Lung (tissue), 12 donors: ENCODE data around the gene FUOM. TPM values are rescaled to one million over a fixed set of nuclear protein-coding genes. Genes with fewer than 3 reads are reported as not detected.
A peak's percentile ranks its signal among the peaks of the same experiment; 100 is the strongest.

ENCODE experiments used
- ATAC-seq: fragments of 200-7000 bp; cut with Tn5 transposase; one replicate; pipeline ENCODE4 v1.9.1; 2020; ENCODE audit warnings: moderate number of reproducible peaks; ENCODE audit not compliant: insufficient read depth, low FRiP score
- DNase-seq, 3 donors: peaks; one replicate each; pipeline ENCODE4 v3.0.0-alpha.2; 2013 to 2017
- H3K27ac ChIP-seq, 2 donors: one replicate each; pipeline ENCODE4 v1.5.1; 2013; ENCODE audit warnings: mild to moderate bottlenecking in 2 of 2, moderate library complexity in 2 of 2, control low read depth in 1 of 2, inconsistent platforms in 1 of 2, low read depth in 1 of 2, low read length in 1 of 2
- H3K27me3 ChIP-seq, 3 donors: one replicate each; pipeline ENCODE4 v1.5.1; 2013; ENCODE audit warnings: low read length in 2 of 3; ENCODE audit not compliant: control insufficient read depth in 3 of 3, insufficient read depth in 3 of 3
- H3K36me3 ChIP-seq, 4 donors: one replicate each; pipeline ENCODE4 v1.5.1; 2013; ENCODE audit warnings: low read length in 4 of 4, mild to moderate bottlenecking in 1 of 4, moderate library complexity in 1 of 4; ENCODE audit not compliant: control insufficient read depth in 4 of 4, insufficient read depth in 4 of 4
- H3K4me1 ChIP-seq, 5 donors: one replicate each; pipeline ENCODE4 v1.5.1; 2013; ENCODE audit warnings: low read length in 5 of 5, mild to moderate bottlenecking in 2 of 5, moderate library complexity in 1 of 5; ENCODE audit not compliant: control insufficient read depth in 5 of 5, insufficient read depth in 5 of 5
- H3K4me3 ChIP-seq: one replicate; pipeline ENCODE4 v1.5.1; 2013; ENCODE audit warnings: mild to moderate bottlenecking, control low read depth, moderate library complexity
- H3K9ac ChIP-seq, 2 donors: one replicate each; pipeline ENCODE4 v1.5.1; 2013; ENCODE audit warnings: low read length in 2 of 2, control low read depth in 1 of 2; ENCODE audit not compliant: insufficient read depth in 1 of 2
- H3K9me3 ChIP-seq, 4 donors: one replicate each; pipeline ENCODE4 v1.5.1; 2013; ENCODE audit warnings: low read length in 3 of 4, mild to moderate bottlenecking in 1 of 4, moderate library complexity in 1 of 4; ENCODE audit not compliant: control insufficient read depth in 4 of 4, insufficient read depth in 3 of 4
- WGBS, 2 donors: extraction: QIAGEN DNeasy Blood & Tissue Kit; methylation state at CpG; one replicate each; pipeline ENCODE4 v1.1.7; 2013; 5-methylcytosine and 5-hydroxymethylcytosine counted together
- polyA plus RNA-seq, 2 donors: library from polyadenylated mRNA; stranded (reverse); fragments of 200-250 nt; gene quantifications; one replicate each; pipeline ENCODE4 v1.2.1, GENCODE V29; 2013
- total RNA-seq, 2 donors: library from RNA; depleted of rRNA in 1 of 2; stranded (reverse); fragments of >200 nt in 1 of 2; gene quantifications; one replicate each; pipeline ENCODE4 v1.2.1, GENCODE V29; 2014 to 2021
- TF ChIP-seq, protein P1 (sequence below): IDR thresholded peaks from 2 replicates; pipeline ENCODE4 v1.5.1; 2012; ENCODE audit warnings: mild to moderate bottlenecking; ENCODE audit errors: control extremely low read depth, extremely low read depth
- donor health status: control.
- donor health status: control.
- donor health status: Bipolar disorder and iron deficiency.
- donor health status: healthy.
- donor health status: DM: yes; HTN: yes; CAD: no.

FUOM gene
- total and polyA plus RNA-seq, 4 donors = 8.4 to 41.4 (median 34.2) TPM

DNA sequence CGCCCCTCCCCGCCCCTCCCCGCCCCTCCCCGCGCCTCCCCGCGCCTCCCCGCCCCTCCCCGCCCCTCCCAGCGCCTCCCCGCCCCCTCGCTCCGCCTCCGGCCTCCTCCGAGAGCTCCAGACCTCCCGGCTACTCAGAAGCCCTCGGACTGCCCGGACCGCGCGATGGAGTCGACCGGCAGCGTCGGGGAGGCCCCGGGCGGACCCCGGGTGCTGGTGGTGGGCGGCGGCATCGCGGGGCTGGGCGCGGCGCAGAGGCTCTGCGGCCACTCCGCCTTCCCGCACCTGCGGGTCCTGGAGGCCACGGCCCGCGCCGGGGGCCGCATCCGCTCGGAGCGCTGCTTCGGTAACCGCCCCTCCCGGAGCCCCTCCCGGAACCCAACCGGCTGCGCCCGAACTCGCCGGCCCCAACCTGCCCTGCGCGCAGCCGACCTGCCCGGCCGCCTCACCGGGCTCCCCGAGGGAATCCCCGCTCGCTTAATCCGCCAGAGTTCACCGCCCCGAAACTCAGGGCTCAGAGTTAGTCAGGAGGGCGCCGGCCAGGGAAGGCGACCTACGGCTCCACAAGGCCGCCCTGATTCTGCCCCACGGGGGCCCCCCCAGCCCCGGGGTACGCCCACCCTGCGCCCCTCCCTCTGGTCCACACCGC is 21.5 kb upstream of the FUOM start, which contains the start of gene PAOX:
TSS of gene PAOX (plus strand) at position 111 of the 649 bp plus-strand sequence. CDS start at position 166, 55 bp downstream.
- ATAC-seq (peak; percentile 67), DNase-seq (peak; percentile 71 to 79 (median 72))

DNA sequence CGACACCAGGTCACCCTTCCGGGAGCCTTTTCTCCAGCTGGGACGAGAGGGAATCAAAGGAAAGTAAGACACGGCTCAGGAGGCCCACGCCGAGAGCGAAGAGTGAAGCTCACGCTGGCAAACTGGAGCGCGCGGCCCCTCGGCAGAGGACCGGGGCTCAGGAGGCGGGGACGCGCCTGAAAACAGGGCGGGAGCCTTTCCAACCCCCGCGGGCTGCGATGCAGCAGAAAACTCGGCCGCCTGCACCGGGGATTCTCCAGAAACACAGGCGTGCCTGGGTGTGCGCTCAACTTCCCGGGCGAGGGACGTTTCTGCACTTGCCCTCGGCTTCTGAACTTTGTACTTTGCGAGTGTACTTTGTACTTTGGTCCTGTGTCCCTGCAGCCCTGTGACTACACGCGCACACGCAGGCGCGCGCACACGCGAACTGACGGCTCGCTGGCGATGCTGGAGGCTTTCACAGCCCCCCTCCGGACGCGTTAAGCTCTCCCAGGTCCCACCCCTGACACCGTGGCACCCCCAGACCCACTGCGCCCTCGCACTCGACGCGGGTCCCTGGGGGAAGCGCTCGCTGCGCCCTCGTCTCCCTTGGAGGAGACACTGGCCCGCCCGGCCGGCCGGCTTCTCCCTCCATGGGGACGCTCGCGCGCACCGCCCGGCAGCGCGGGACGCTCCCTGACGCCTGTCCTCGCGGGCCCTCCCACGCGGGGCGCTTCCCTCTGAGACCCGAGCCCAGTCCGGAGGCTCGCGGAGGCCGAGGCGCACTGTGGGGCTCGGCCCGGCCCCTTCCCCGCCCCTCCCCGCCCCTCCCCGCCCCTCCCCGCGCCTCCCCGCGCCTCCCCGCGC is 20.7 kb upstream of the FUOM start:
- Histone ChIP-seq H3K4me3 (peak overlapping the region; percentile 60), H3K9me3 (no peaks in the 10 kb centered on the region), H3K4me1 (peaks cover 0 to 12% (median 5%) of the 10 kb centered on the region in 5 donors), H3K9ac (no peak overlapping the region), H3K27ac (peak overlapping the region; percentile 60 to 89), H3K27me3 (no peaks in the 10 kb centered on the region), H3K36me3 (peaks cover 0 to 2% (median 0%) of the 10 kb centered on the region in 4 donors)
- peak; percentile 68 to 77 (median 71) for DNase-seq
- ATAC-seq = peak; percentile 82
- TF ChIP-seq, protein P1, sequence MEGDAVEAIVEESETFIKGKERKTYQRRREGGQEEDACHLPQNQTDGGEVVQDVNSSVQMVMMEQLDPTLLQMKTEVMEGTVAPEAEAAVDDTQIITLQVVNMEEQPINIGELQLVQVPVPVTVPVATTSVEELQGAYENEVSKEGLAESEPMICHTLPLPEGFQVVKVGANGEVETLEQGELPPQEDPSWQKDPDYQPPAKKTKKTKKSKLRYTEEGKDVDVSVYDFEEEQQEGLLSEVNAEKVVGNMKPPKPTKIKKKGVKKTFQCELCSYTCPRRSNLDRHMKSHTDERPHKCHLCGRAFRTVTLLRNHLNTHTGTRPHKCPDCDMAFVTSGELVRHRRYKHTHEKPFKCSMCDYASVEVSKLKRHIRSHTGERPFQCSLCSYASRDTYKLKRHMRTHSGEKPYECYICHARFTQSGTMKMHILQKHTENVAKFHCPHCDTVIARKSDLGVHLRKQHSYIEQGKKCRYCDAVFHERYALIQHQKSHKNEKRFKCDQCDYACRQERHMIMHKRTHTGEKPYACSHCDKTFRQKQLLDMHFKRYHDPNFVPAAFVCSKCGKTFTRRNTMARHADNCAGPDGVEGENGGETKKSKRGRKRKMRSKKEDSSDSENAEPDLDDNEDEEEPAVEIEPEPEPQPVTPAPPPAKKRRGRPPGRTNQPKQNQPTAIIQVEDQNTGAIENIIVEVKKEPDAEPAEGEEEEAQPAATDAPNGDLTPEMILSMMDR = no peak
- WGBS, 2 donors = 0 to 1% methylated on average over 57 to 86 of the region's 90 CpGs

More for the DNA sequence above, 21.5 kb upstream of the FUOM start, which contains the start of gene PAOX:
- peak within 1 kb of the TSS; percentile 60 for H3K4me3 ChIP-seq
- peaks cover 0 to 12% (median 5%) of the 10 kb centered on the region in 5 donors for H3K4me1 ChIP-seq
- 4 to 8% methylated on average over 30 to 65 of the region's 78 CpGs for WGBS, 2 donors
- H3K9me3 ChIP-seq = no peaks in the 10 kb centered on the region
- TF ChIP-seq, protein P1 = no peak
- peaks cover 0 to 3% (median 0%) of the 10 kb centered on the region in 4 donors for H3K36me3 ChIP-seq
- peak within 1 kb of the TSS; percentile 60 to 89 for H3K27ac ChIP-seq
- H3K9ac ChIP-seq = no peak within 1 kb of the TSS
- no peaks in the 10 kb centered on the region for H3K27me3 ChIP-seq

DNA sequence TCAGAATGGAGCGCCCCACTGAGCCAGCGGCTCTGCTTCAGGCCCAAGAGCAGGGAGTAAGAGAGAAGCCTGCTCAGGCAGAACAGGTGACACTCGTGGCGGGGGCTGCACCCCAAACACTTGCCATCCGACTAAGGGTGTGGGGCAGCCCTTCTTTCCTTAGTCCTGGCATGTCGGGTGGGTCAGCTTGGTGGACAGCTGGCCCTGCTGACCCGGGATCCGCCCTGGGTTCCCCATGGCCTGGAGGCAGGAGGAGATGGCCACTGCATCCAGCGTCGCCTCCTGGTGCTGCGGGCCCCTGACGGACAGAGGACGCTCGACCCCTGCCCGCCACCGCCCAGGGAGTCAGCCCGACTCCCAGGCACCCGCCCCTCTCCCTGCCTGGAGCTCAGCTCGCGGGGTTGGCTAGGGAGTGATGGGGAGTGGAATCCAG is 20.0 kb upstream of the FUOM start:
- no peak for DNase-seq
- Histone ChIP-seq H3K4me3 (peak overlapping the region; percentile 60), H3K27me3 (no peaks in the 10 kb centered on the region), H3K36me3 (peaks cover 0 to 2% (median 0%) of the 10 kb centered on the region in 4 donors), H3K27ac (peak overlapping the region in 1 of 2 donors; percentile 24), H3K9me3 (no peaks in the 10 kb centered on the region), H3K4me1 (peaks cover 0 to 12% (median 5%) of the 10 kb centered on the region in 5 donors), H3K9ac (no peak overlapping the region)
- TF ChIP-seq, protein P1 = no peak
- WGBS, 2 donors = 27 to 30% methylated on average over 20 of the region's 20 CpGs
- no peak for ATAC-seq
